Kidney epithelial cell (primary cell): ENCODE measurements around the gene NSL1. TPM values are rescaled to one million over a fixed set of nuclear protein-coding genes. Genes with fewer than 3 reads are reported as not detected.

ENCODE experiments used
- DNase-seq: peaks from one replicate; pipeline ENCODE4 v3.0.0-alpha.2; 2010; ENCODE audit warnings: low read depth
- H3K27me3 ChIP-seq: 2 replicates; pipeline ENCODE4 v1.6.0; 2011; ENCODE audit warnings: low read length; ENCODE audit not compliant: control insufficient read depth, insufficient read depth
- H3K36me3 ChIP-seq: 2 replicates; pipeline ENCODE4 v1.5.1; 2011; ENCODE audit warnings: low read length; ENCODE audit not compliant: control insufficient read depth, insufficient read depth
- H3K4me3 ChIP-seq: 2 replicates; pipeline ENCODE4 v1.5.1; 2011; ENCODE audit warnings: low read depth, mild to moderate bottlenecking, control low read depth, low read length
- total RNA-seq: library from RNA; depleted of rRNA; stranded (reverse); fragments of >200 nt; gene quantifications from 2 replicates; pipeline ENCODE4 v1.2.3, GENCODE V29; 2015
- TF ChIP-seq, protein P1 (sequence below): IDR thresholded peaks from 2 replicates; pipeline ENCODE4 v1.5.1; 2011; ENCODE audit warnings: mild to moderate bottlenecking, moderate library complexity, low read length, control low read depth, inconsistent platforms; ENCODE audit not compliant: insufficient read depth, poor library complexity, severe bottlenecking

NSL1 gene
- total RNA-seq, 1 donor from 2014 or later = 28.2 TPM

DNA sequence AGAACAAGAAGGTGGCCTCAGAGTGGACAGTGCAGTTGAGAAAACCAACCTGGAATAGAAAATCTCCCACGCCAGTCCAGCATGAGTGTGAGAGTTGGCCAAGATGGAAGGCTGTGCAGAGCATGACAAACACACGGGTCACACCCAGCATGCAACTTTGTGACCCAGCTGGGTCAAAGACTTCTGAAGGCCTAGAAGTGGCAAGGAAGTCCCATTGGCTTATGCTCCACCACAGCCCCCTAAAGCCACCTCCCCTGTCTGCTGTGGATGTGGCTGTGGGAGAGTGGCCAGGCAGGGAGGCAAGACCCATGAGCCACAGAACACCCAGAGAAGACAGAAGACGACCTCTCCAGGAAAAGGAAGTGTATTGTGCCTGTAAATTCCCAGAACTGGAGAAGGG is 105.5 kb downstream of the NSL1 start:
- Histone ChIP-seq H3K27me3 (no peaks in the 10 kb centered on the region), H3K4me3 (no peak overlapping the region), H3K36me3 (no peaks in the 10 kb centered on the region)
- DNase-seq = no peak
- TF ChIP-seq, protein P1, sequence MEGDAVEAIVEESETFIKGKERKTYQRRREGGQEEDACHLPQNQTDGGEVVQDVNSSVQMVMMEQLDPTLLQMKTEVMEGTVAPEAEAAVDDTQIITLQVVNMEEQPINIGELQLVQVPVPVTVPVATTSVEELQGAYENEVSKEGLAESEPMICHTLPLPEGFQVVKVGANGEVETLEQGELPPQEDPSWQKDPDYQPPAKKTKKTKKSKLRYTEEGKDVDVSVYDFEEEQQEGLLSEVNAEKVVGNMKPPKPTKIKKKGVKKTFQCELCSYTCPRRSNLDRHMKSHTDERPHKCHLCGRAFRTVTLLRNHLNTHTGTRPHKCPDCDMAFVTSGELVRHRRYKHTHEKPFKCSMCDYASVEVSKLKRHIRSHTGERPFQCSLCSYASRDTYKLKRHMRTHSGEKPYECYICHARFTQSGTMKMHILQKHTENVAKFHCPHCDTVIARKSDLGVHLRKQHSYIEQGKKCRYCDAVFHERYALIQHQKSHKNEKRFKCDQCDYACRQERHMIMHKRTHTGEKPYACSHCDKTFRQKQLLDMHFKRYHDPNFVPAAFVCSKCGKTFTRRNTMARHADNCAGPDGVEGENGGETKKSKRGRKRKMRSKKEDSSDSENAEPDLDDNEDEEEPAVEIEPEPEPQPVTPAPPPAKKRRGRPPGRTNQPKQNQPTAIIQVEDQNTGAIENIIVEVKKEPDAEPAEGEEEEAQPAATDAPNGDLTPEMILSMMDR = no peak

DNA sequence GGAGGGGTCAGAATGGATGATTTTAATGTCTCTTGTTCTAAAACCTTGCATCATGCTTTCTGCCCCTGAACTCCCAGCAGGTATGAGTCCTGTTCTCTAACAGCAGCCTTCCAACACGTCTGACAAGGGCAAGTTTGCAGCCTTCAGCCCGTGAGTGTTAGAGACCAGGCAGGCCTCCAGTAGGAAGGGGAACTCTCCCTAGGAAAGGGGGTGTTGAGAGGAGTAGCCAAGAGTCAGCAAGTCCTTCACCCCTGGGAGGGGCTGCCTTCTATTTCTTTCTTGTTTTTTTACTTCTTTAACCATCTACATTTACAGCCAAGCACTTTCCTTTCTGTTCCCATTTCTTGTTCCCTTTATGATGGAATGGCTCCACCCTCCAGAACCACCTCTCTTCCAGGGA is 106.1 kb downstream of the NSL1 start:
- H3K36me3 ChIP-seq = no peaks in the 10 kb centered on the region
- TF ChIP-seq, protein P1 = no peak
- no peaks in the 10 kb centered on the region for H3K27me3 ChIP-seq
- no peak overlapping the region for H3K4me3 ChIP-seq
- no peak for DNase-seq

DNA sequence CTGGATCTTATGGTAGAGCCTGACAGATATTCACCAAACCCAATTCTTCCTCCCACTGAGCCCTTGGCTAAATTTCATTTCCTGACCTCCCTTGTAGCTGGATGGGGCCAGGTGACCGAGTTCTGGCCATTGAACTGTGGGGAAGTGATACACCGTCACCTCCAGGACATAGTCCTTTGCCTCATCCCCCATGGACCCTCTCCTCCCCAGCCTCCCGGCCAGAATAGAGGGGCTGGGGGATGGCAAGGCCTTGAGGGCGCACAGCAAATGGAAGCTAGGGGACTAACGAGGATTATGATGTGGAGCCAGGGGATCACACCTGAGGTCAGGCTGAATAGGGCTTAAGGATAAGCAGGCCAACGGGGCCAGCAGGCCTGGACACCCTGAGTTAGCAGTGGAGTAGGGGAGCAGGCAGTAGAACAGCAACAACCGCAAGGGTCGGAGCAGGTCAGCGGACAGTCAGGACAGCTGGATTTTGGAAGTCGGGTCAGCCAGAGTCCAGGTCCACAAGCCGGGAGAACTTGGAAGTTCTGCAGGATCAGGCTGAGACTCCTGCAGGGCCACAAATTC is 107.0 kb downstream of the NSL1 start:
- Histone ChIP-seq H3K27me3 (no peaks in the 10 kb centered on the region), H3K4me3 (no peak overlapping the region), H3K36me3 (no peaks in the 10 kb centered on the region)
- TF ChIP-seq, protein P1 = no peak
- no peak for DNase-seq

DNA sequence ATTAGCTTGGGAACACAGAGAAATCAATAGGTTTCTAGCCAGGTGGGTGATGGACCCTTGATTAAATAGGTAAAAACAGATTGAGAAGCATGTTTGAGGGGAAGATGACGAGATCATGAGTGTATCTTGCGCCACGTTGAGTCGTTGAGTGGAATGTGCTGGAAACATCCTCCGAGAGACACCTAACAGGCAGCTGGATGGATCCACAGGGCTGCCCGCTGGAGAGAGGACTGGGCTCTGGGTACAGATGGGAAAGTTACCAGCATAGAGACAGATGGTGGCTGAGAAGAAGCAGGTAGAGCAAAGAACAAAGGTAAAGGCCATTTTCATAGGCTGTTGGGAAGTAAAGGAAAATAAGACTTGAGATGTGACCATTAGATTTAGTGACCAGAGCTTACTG is 107.5 kb downstream of the NSL1 start:
- no peak overlapping the region for H3K4me3 ChIP-seq
- DNase-seq = no peak

DNA sequence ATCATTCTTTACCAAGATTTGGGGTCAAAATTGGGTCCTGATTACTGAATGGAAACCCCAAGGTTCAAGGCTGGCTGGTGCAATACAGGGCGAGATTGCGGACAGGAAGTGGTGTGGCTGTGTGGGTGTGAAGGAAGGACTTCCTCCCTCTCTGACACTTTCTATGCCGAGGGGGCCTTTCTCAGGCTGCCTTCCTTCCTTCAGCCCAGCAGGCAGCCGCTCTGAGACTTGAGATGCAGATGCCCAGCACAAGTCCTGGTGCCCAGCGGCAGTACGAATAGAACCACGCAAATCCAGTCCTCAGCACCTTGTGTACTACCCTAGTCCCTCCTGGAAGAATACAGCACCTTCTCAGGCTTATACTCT is 108.2 kb downstream of the NSL1 start:
- Histone ChIP-seq H3K4me3 (no peak overlapping the region), H3K27me3 (no peaks in the 10 kb centered on the region), H3K36me3 (no peaks in the 10 kb centered on the region)
- TF ChIP-seq, protein P1 = no peak
- no peak for DNase-seq

More for the DNA sequence above, 107.5 kb downstream of the NSL1 start:
- TF ChIP-seq, protein P1 = no peak
- no peaks in the 10 kb centered on the region for H3K36me3 ChIP-seq
- H3K27me3 ChIP-seq = no peaks in the 10 kb centered on the region

DNA sequence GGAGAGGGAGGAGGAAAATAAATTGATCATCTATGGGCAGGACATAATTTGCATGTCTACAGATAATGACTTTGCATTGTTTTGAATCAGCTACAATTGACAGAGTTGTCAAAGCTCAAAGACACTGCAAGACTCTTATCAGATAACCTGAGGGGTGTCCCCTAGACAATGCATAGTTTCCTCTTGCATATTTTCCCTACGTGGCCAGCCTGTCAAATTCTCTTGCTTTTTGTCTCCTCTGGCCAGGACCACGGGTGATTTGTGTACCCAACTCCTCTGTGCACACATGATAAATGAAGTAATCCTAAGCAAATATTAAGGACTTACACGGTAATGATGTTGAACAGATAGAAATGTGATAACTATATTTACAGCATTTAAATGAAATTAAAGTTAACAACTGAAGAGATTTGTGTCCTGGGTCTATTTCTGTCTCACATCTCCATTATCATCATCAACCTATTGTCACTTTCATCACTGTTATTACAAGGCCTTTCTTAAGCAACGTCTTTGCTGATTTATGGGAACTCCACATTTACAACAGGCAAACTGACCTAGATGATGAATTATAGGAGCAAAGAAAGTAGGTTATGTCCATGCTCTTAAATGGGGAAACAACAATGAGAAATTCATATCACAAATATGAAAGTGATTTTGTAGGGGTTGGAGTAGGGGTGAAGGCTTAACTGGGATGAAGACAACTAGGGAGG is 110.7 kb downstream of the NSL1 start:
- DNase-seq = no peak
- H3K27me3 ChIP-seq = no peaks in the 10 kb centered on the region
- H3K4me3 ChIP-seq = no peak overlapping the region
- TF ChIP-seq, protein P1 = no peak
- H3K36me3 ChIP-seq = no peaks in the 10 kb centered on the region
